CD4-positive, alpha-beta T cell (primary cell): Measurements from ENCODE around the gene HOXB3. TPM values are rescaled to one million over a fixed set of nuclear protein-coding genes. Genes with fewer than 3 reads are reported as not detected.

Experiments
- ATAC-seq: fragments of 200-7000 bp; cut with Tn5 transposase; one replicate; pipeline ENCODE4 v1.10.0; 2022; ENCODE audit warnings: mild to moderate bottlenecking; ENCODE audit not compliant: poor library complexity
- CTCF ChIA-PET: fragments of 350-600 bp; sonication (Branson Sonifier 250); formaldehyde crosslinking; loops from one replicate; lab custom pipeline; 2021; ENCODE audit warnings: antibody characterized with exemption, inconsistent platforms; lab: Charles Lee
- POLR2A ChIA-PET: fragments of 350-600 bp; sonication (Branson Sonifier 250); formaldehyde crosslinking; loops from one replicate; lab custom pipeline; 2021; ENCODE audit warnings: antibody characterized with exemption, inconsistent platforms; lab: Charles Lee
- DNase-seq, 14 experiments: peaks; one replicate each; pipeline ENCODE4 v3.0.0-alpha.2; 2013 to 2020; ENCODE audit warnings: mixed read lengths in 2 of 14
- H3K27ac ChIP-seq, 2 donors: one replicate each; pipeline versions ENCODE4 v1.5.1 to v1.7.0; 2013; ENCODE audit warnings: low read length in 2 of 2, low read depth in 1 of 2, mild to moderate bottlenecking in 1 of 2
- H3K27me3 ChIP-seq, 2 experiments: 1 replicate in 1 of 2; 2 replicates in 1 of 2; pipeline versions ENCODE4 v1.6.1 to v1.7.0; 2013; ENCODE audit warnings: low read length in 2 of 2, control low read depth in 1 of 2, mild to moderate bottlenecking in 1 of 2, moderate library complexity in 1 of 2; ENCODE audit not compliant: insufficient read depth in 2 of 2, control insufficient read depth in 1 of 2
- H3K36me3 ChIP-seq: one replicate; pipeline ENCODE4 v1.6.1; 2013; ENCODE audit warnings: low read length, control low read depth; ENCODE audit not compliant: insufficient read depth
- H3K4me1 ChIP-seq: one replicate; pipeline ENCODE4 v1.6.1; 2013; ENCODE audit warnings: low read length, control low read depth; ENCODE audit not compliant: insufficient read depth
- H3K4me3 ChIP-seq: one replicate; pipeline ENCODE4 v1.5.1; 2013; ENCODE audit warnings: mild to moderate bottlenecking, low read length, moderate library complexity
- H3K9me3 ChIP-seq, 2 experiments: 1 replicate in 1 of 2; 2 replicates in 1 of 2; pipeline versions ENCODE4 v1.6.1 to v1.7.0; 2013; ENCODE audit warnings: low read length in 2 of 2, mild to moderate bottlenecking in 2 of 2, control low read depth in 1 of 2, moderate library complexity in 1 of 2; ENCODE audit not compliant: control insufficient read depth in 1 of 2, insufficient read depth in 1 of 2
- H3K27ac Mint-ChIP-seq: one replicate; pipeline ENCODE4 v1.8.0; 2020; ENCODE audit warnings: mixed read lengths
- H3K27me3 Mint-ChIP-seq: one replicate; pipeline ENCODE4 v1.8.0; 2021; ENCODE audit warnings: mixed read lengths
- H3K36me3 Mint-ChIP-seq: one replicate; pipeline ENCODE4 v1.8.0; 2021; ENCODE audit warnings: low read depth, mixed read lengths
- H3K4me1 Mint-ChIP-seq: one replicate; pipeline ENCODE4 v1.8.0; 2021; ENCODE audit warnings: low read depth, mixed read lengths
- H3K4me3 Mint-ChIP-seq: one replicate; pipeline ENCODE4 v1.8.0; 2020; ENCODE audit warnings: mild to moderate bottlenecking, mixed read lengths
- H3K9me3 Mint-ChIP-seq: one replicate; pipeline ENCODE4 v1.8.0; 2020; ENCODE audit warnings: mixed read lengths
- intact Hi-C, 2 experiments: fragments of 100-400 bp; cut with DNase I in 1 of 2; cut with micrococcal nuclease in 1 of 2; formaldehyde crosslinking; loops; one replicate each; pipeline versions ENCODE4 v1.15.1 to v1.9.0; 2023 to 2025; cut with DNase I, micrococcal nuclease
- total RNA-seq, 174 experiments: library from RNA in 2 of 174; stranded (reverse) in 2 of 174; gene quantifications; one replicate each; pipeline ENCODE4 v1.2.3 and lab custom pipeline; 2021 to 2026
- TF ChIP-seq, protein P1 (sequence below): fragments of 200-600 bp; IDR thresholded peaks from one replicate; pipeline ENCODE4 v1.8.0; 2022; ENCODE audit warnings: antibody characterized with exemption, mild to moderate bottlenecking

Gene HOXB3
- total RNA-seq, 2 experiments from 2014 or later, result 0.25 to 0.36 TPM

- Histone ChIP-seq H3K9me3 (peaks cover 0 to 3% of the 10 kb centered on the region in 2 experiments), H3K4me3 (no peak overlapping the region), H3K27ac (no peak overlapping the region), H3K27me3 (peaks cover 62 to 79% of the 10 kb centered on the region in 2 experiments), H3K4me1 (peaks cover 59% of the 10 kb centered on the region), H3K36me3 (no peaks in the 10 kb centered on the region)
- CTCF ChIA-PET, result interaction anchor here (1.0 to 1.6 kb wide), 3 partner anchors 10 to 90 kb away, joined by 4 to 6 read pairs (median 6); partner anchors contain the start of gene HOXB5
- Mint-ChIP-seq H3K27ac (no peak overlapping the region), H3K27me3 (peaks cover 97% of the 10 kb centered on the region), H3K36me3 (no peaks in the 10 kb centered on the region), H3K4me1 (peaks cover 66% of the 10 kb centered on the region), H3K4me3 (peak overlapping the region; percentile 7), H3K9me3 (no peaks in the 10 kb centered on the region)
- DNase-seq (no peak), ATAC-seq (no peak)
- TF ChIP-seq, protein P1, sequence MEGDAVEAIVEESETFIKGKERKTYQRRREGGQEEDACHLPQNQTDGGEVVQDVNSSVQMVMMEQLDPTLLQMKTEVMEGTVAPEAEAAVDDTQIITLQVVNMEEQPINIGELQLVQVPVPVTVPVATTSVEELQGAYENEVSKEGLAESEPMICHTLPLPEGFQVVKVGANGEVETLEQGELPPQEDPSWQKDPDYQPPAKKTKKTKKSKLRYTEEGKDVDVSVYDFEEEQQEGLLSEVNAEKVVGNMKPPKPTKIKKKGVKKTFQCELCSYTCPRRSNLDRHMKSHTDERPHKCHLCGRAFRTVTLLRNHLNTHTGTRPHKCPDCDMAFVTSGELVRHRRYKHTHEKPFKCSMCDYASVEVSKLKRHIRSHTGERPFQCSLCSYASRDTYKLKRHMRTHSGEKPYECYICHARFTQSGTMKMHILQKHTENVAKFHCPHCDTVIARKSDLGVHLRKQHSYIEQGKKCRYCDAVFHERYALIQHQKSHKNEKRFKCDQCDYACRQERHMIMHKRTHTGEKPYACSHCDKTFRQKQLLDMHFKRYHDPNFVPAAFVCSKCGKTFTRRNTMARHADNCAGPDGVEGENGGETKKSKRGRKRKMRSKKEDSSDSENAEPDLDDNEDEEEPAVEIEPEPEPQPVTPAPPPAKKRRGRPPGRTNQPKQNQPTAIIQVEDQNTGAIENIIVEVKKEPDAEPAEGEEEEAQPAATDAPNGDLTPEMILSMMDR, result no peak
- POLR2A ChIA-PET, result interaction anchor here (0.6 kb wide), 1 partner anchor 13 kb away, joined by 3 read pairs; no protein-coding TSS in a partner anchor
- intact Hi-C loops, result no loop called here
These were observed 7.3 kb downstream of the HOXB3 start for GRCh38 chr17:48582750-48583069.

GRCh38 chr17:48579760-48580554 is 10.1 kb downstream of the HOXB3 start:
- ATAC-seq, result no peak
- H3K27ac ChIP-seq, result no peak overlapping the region
- TF ChIP-seq, protein P1, result no peak
- H3K27ac Mint-ChIP-seq, result no peak overlapping the region
- H3K4me1 ChIP-seq, result peaks cover 64% of the 10 kb centered on the region
- H3K4me3 Mint-ChIP-seq, result peak overlapping the region; percentile 92
- no peaks in the 10 kb centered on the region for H3K36me3 Mint-ChIP-seq
- CTCF ChIA-PET, result no interaction called here
- peaks cover 83% of the 10 kb centered on the region for H3K27me3 Mint-ChIP-seq
- intact Hi-C loops, result no loop called here
- H3K36me3 ChIP-seq, result no peaks in the 10 kb centered on the region
- peaks cover 0 to 3% of the 10 kb centered on the region in 2 experiments for H3K9me3 ChIP-seq
- peaks cover 43 to 53% of the 10 kb centered on the region in 2 experiments for H3K27me3 ChIP-seq
- H3K9me3 Mint-ChIP-seq, result no peaks in the 10 kb centered on the region
- no peak for DNase-seq
- H3K4me1 Mint-ChIP-seq, result peaks cover 61% of the 10 kb centered on the region
- POLR2A ChIA-PET, result no interaction called here
- no peak overlapping the region for H3K4me3 ChIP-seq

DNA sequence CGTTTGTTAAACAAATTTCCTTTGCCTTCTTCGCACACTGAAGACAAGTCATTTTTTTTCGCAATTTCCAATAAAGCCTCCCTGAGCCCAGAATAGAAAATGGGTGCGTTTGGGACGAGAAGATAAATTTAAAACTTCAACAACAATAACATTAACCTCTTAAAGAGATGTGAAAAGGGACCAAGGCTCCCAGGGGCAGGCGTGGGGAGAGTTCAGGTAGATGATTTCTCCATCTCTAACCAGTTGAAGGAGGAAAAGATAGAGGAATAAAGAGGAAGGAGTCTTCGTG is 10.6 kb downstream of the HOXB3 start:
- Histone ChIP-seq H3K36me3 (no peaks in the 10 kb centered on the region), H3K27ac (no peak overlapping the region), H3K4me1 (peaks cover 61% of the 10 kb centered on the region), H3K27me3 (peaks cover 42 to 51% of the 10 kb centered on the region in 2 experiments), H3K4me3 (peak overlapping the region; percentile 84), H3K9me3 (peaks cover 0 to 3% of the 10 kb centered on the region in 2 experiments)
- no peak for DNase-seq
- TF ChIP-seq, protein P1, result no peak
- H3K9me3 Mint-ChIP-seq, result no peaks in the 10 kb centered on the region
- no peak for ATAC-seq
- ChIA-PET POLR2A (no interaction called here), CTCF (no interaction called here)
- H3K4me1 Mint-ChIP-seq, result peaks cover 59% of the 10 kb centered on the region
- H3K27me3 Mint-ChIP-seq, result peaks cover 83% of the 10 kb centered on the region
- intact Hi-C loops, result no loop called here
- peak overlapping the region; percentile 92 for H3K4me3 Mint-ChIP-seq
- H3K27ac Mint-ChIP-seq, result no peak overlapping the region
- no peaks in the 10 kb centered on the region for H3K36me3 Mint-ChIP-seq
